ENCODE measurements around the gene HBEGF.

The HBEGF gene

GRCh38 chr5:140303966-140304365, 42.4 kb downstream of the HBEGF start:
- no peak for TF ChIP-seq CTCF (IDR thresholded peaks at IDR 0.05; ENCODE audit: low read depth, low read length)
- DNase-seq (ENCODE audit: extremely low read depth, low read depth) = no peak

DNA sequence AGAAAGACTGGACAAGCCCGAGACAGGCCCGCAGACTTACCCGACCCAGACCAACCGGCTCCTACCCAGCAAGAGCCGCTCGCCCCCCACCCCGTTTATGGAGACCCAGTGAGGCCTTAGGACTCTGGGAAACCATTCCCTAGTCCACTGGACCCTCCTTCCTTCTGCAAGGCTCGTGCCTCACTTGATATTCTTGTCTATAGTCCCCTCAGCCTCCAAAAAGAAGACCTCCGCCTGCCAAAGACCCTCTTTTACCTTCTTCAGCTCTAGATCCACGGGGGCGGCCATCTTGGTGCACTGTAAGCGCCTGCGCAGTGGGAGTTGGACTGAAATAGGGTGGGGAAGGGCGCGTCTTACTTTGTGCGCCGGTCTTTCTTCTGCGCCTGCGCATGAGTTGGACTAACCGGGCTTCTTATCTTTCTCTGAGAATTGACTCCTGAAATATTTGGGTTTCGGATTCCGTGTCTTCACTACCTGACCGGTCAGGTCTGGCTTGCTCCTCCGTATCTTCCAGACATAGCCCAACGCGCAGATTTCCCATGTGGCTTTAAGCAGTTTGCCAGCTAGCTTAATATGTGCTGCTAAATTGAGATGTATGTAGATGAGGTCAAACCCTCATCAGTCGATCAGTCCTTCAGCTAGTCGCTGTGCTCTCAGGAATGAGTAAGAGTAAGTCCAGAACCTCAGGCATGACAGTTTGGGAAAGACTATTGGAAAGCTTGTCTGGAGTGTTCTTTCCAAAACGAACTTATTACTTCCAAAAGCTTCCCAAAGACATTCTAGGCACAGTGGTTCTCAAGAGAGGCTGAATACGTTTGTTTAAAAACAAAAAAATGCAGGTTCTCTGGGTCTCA, 43.4 kb downstream of the HBEGF start, which contains the start of gene PFDN1:
Gene PFDN1 (minus strand): TSS at position 316 of the 854 bp plus-strand sequence. CDS start 28 bp downstream, at position 288.
- TF ChIP-seq CTCF (IDR thresholded peaks at IDR 0.05; ENCODE audit: low read depth, low read length) = no peak
- DNase-seq (ENCODE audit: extremely low read depth, low read depth) = peak; percentile 89

DNA sequence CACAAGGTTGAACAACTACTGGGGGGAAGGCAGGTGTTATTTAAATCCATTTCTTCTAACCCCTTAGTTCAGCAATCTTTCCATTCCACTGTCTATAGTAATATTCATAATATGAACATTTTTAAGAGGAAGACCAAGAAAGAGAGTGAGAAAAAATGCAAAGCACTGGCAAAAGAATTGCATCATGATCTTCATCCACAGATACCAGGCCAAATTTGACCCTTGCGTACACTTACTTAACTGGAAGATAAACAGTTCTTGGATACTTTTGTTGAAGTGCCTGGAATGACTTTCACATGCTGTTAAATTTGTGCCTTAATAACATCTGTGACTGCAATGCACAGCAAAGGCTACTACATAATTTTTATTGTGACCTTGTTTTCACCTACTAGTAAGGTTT, 45.3 kb downstream of the HBEGF start:
- TF ChIP-seq CTCF (IDR thresholded peaks at IDR 0.05; ENCODE audit: low read depth, low read length) = no peak
- no peak for DNase-seq (ENCODE audit: extremely low read depth, low read depth)

GRCh38 chr5:140299056-140299455, 47.3 kb downstream of the HBEGF start:
- no peak for DNase-seq (ENCODE audit: extremely low read depth, low read depth)
- TF ChIP-seq CTCF (IDR thresholded peaks at IDR 0.05; ENCODE audit: low read depth, low read length) = no peak

DNA sequence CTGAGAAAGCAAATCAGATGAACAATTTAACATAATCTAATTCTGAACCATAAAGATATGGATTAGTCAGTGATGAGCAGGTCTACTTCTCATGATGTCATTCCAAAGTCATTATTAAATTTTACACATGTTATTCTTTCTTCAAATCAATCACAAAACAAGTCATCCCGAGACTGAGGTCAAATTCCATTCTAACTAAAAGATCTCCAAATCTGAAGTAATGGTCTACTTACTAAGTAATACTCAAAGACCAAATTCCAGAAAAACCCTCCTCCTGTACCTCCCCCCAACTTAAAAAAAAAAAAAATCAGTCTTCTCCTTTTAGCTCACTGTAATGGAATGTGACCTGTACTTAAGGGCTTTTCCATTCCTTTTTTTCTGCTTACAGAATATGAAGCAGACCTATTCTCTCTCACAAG, 48.2 kb downstream of the HBEGF start:
- no peak for TF ChIP-seq CTCF (IDR thresholded peaks at IDR 0.05; ENCODE audit: low read depth, low read length)
- no peak for DNase-seq (ENCODE audit: extremely low read depth, low read depth)

DNA sequence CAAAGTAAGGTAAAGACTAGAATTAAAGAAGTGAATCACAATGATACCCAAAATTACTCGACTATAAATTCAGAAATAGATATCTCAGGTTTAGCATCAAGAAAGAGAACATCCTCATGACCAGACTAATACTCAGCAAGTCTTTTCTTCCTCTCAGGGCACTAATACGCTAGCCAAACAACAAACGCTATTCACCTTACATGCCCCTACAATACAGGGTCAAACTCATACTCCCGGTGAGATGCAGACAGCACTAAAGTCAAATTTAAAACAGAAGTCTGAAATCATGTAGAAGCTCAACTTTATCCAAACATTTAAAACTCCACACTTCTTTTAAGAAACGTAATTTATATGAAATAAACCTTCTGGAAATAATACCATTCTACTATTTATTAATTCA, 49.1 kb downstream of the HBEGF start:
- no peak for DNase-seq (ENCODE audit: extremely low read depth, low read depth)
- no peak for TF ChIP-seq CTCF (IDR thresholded peaks at IDR 0.05; ENCODE audit: low read depth, low read length)

- TF ChIP-seq CTCF (IDR thresholded peaks at IDR 0.05; ENCODE audit: low read depth, low read length) = no peak
- DNase-seq (ENCODE audit: extremely low read depth, low read depth) = no peak
These were observed 50.1 kb downstream of the HBEGF start for GRCh38 chr5:140296289-140296688.

Measured in AG09319 (cell line).